ENCODE data around the gene ASB18.

The ASB18 gene

DNA sequence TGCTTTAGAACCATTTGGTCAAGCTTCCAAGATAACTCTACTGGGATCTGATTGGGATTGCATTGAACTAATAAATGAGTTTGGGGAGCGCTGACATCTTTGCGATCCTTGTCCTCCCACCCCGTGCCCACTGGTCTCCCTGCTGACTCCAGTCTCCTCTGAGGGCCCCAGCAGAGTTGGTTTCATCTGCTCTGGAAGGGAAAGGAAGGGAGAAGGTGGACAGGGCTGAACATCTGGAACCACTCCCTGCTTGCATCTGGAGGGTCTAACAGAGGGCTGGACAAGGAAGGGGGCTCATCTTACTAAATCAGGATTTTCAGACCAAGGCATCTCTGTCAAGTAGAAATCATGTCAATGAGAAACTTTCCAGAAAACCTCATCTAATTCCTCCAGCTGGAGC is 108.8 kb downstream of the ASB18 start:
- DNase-seq = no peak
- Mint-ChIP-seq H3K4me1 (peaks cover 19% of the 10 kb centered on the region), H3K4me3 (no peak overlapping the region), H3K27me3 (ENCODE audit: low read depth, poor library complexity) (peaks cover 58% of the 10 kb centered on the region), H3K36me3 (ENCODE audit: low read depth) (peaks cover 13% of the 10 kb centered on the region), H3K9me3 (peaks cover 40% of the 10 kb centered on the region), H3K27ac (no peak overlapping the region)
- TF ChIP-seq, protein P1, sequence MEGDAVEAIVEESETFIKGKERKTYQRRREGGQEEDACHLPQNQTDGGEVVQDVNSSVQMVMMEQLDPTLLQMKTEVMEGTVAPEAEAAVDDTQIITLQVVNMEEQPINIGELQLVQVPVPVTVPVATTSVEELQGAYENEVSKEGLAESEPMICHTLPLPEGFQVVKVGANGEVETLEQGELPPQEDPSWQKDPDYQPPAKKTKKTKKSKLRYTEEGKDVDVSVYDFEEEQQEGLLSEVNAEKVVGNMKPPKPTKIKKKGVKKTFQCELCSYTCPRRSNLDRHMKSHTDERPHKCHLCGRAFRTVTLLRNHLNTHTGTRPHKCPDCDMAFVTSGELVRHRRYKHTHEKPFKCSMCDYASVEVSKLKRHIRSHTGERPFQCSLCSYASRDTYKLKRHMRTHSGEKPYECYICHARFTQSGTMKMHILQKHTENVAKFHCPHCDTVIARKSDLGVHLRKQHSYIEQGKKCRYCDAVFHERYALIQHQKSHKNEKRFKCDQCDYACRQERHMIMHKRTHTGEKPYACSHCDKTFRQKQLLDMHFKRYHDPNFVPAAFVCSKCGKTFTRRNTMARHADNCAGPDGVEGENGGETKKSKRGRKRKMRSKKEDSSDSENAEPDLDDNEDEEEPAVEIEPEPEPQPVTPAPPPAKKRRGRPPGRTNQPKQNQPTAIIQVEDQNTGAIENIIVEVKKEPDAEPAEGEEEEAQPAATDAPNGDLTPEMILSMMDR (IDR thresholded peaks at IDR 0.05) = no peak

DNA sequence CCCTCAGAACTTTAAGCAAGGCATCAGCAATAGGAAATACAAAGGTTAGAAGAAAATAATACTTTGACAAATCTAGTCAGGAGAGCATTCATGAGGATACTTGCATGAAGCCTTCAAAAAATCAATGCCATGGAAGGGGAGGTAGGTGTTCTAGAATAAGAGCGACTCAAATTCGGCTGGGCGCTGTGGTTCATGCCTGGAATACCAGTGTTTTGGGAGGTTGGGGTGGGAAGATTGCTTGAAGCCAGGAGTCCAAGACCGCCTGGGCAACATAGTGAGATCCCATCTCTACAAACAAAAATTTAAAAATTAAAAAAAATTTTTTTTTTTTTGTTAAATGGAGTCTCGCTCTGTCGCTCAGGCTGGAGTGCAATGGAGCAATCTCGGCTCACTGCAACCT is 117.8 kb downstream of the ASB18 start:
- no peak overlapping the region for H3K4me3 Mint-ChIP-seq
- no peak overlapping the region for H3K27ac Mint-ChIP-seq
- H3K9me3 Mint-ChIP-seq = peaks cover 14% of the 10 kb centered on the region
- peaks cover 7% of the 10 kb centered on the region for H3K27me3 Mint-ChIP-seq (ENCODE audit: low read depth, poor library complexity)
- TF ChIP-seq, protein P1 (IDR thresholded peaks at IDR 0.05) = no peak
- H3K36me3 Mint-ChIP-seq (ENCODE audit: low read depth) = no peaks in the 10 kb centered on the region
- peaks cover 12% of the 10 kb centered on the region for H3K4me1 Mint-ChIP-seq
- no peak for DNase-seq

DNA sequence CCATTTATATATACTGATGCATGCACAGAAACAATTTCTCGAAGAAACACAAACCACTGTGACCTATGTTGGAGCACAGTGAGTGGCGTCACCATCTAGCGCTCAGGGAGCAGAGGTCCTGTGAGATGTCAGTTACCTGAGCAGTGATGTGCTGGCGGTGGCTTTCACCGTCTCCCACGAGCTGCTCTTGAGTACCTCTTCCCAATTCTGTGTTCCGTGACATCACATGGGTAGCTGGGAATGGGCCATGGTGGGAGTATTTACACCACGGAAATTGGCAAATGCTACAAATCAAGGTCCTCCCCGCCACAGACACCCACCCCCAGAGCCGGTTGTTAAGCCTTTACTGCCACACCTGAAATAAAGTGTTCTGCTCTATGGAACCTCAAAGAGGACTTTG is 120.4 kb downstream of the ASB18 start:
- peaks cover 4% of the 10 kb centered on the region for H3K27me3 Mint-ChIP-seq (ENCODE audit: low read depth, poor library complexity)
- TF ChIP-seq, protein P1 (IDR thresholded peaks at IDR 0.05) = no peak
- no peaks in the 10 kb centered on the region for H3K9me3 Mint-ChIP-seq
- H3K4me1 Mint-ChIP-seq = peaks cover 12% of the 10 kb centered on the region
- no peak overlapping the region for H3K4me3 Mint-ChIP-seq
- no peak for DNase-seq
- H3K36me3 Mint-ChIP-seq (ENCODE audit: low read depth) = peaks cover 3% of the 10 kb centered on the region
- H3K27ac Mint-ChIP-seq = no peak overlapping the region
